HPDE6-E6E7 (cell line): ENCODE measurements around the gene RILP.
"Not testable (repeated sequence)": the region's sequence is repeated elsewhere in the genome, so short reads cannot be mapped to it uniquely, and the experiment has no call there.

Source experiments
- DNase-seq: peaks from one replicate; pipeline ENCODE4 v3.0.0; 2011; ENCODE audit warnings: missing footprints; ENCODE audit errors: extremely low spot score

The RILP gene, protein sequence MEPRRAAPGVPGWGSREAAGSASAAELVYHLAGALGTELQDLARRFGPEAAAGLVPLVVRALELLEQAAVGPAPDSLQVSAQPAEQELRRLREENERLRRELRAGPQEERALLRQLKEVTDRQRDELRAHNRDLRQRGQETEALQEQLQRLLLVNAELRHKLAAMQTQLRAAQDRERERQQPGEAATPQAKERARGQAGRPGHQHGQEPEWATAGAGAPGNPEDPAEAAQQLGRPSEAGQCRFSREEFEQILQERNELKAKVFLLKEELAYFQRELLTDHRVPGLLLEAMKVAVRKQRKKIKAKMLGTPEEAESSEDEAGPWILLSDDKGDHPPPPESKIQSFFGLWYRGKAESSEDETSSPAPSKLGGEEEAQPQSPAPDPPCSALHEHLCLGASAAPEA

DNA sequence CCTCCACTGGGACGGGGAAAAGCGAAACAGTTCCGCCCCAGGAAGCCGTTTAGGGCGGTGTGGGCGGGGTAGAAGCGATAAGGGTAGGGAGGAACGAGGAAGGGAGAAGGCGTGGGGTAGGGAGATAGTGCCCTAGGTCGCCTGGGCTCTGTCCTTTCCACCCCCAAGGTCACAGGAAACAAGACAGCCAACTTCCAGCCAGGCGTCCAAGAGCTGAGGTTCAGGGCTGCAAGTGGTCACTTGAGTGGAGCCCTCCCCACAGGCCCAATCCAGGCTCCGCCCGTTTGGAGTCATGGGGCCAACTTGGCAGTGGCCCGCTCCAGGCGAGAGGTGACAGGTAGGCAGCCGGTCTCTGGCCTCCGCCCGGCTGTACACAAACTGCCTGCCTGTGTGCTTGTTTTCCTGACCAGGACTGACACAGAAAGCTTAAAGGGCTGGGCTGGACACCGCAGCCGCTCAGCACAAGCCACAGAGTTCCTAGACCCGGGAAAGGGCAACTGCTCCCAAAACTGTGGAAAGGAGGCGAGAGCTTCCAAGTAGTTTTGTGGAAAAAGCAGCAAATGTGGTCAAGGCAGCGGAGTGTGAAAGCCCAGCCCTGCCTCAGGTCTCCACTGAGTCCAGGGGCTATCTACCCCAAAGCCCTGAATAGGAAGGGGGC, at the start of gene RILP:
Gene RILP, minus strand, starts transcription at position 23 of the 658 bp plus-strand sequence. CDS start 62 bp downstream, outside the sequence.
- DNase-seq: peak; percentile 69

DNA sequence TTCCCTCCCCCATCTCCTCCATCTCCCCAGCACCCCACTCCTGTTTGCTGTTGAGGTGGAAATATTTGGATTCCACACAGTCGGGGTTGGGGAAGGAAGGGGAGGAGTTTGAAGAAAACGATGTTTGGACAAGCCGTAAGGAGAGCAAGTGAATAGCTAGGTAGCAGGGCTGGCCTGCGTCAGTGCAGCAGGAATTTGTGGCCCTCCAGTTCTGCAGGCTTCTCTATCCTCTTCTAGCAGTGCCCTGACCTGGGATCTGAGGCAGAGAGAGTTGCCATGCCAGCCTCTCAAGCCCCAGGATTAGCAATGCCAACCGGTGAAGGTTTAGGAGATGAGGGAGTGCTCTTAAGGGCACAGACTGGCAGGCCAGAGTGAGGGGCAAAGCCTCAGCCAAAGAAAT, 48.0 kb upstream of the RILP start:
- DNase-seq: no peak

DNA sequence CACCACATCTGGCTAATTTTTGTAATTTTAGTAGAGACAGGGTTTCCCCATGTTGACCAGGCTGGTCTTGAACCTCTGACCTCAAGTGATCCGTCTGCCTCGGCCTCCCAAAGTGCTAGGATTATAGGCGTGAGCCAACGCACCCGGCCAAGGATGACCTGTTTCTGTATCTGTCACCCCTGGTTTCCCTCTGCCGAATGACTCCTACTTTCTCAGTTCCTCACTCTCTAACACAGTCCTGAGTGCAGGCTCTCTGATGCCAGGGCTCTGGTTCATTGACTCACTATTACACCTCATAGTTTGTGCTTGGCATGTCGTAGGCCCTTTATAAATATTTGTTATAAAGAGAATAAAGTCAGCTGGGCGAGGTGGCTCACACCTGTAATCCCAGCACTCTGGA, 45.7 kb upstream of the RILP start:
- no peak for DNase-seq

GRCh38 chr17:1693339-1693738, 43.7 kb upstream of the RILP start:
- DNase-seq: no peak

DNA sequence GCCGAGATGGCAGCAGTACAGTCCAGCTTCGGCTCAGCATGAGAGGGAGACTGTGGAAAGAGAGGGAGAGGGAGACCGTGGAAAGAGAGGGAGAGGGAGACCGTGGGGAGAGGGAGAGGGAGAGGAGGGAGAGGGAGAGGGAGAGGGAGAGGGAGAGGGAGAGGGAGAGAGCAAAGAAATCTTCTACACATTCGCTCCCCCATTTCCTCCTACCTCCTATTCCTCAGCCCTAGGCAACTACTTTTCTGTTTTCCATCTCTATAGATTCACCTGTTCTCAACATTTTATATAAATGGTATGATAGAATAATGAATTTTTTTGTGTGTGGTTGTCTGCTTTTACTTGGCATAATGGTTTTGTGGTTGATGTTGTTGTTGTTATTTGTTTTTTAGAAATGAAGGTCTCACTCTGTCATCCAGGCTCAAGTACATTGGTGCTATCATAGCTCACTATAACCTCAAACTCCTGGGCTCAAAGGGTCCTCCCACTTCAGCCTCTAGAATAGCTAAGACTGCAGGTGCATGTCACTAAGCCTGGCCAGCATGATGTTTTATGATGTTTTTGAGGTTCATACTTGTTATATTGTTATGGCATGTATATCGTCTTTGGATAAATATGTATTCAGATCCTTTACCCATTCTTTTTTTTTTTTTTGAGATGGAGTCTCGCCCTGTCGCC, 41.0 kb upstream of the RILP start:
- no peak for DNase-seq

DNA sequence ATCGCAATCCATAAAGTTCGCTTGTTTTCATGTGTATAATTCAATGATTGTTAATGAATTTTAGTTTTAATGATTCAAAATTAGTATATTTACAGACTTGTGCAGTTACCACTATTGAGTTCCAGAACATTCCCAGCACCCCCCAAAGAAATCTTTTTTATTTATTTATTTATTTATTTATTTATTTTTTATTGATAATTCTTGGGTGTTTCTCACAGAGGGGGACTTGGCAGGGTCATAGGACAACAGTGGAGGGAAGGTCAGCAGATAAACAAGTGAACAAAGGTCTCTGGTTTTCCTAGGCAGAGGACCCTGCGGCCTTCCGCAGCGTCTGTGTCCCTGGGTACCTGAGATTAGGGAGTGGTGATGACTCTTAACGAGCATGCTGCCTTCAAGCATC, 38.7 kb upstream of the RILP start:
- not testable (repeated sequence) for DNase-seq

GRCh38 chr17:1686086-1686485, 36.4 kb upstream of the RILP start:
- DNase-seq: no peak

- DNase-seq: peak; percentile 99
Observed at GRCh38 chr17:1684378-1685189, 34.9 kb upstream of the RILP start, which contains the start of gene PRPF8. Gene PRPF8 (minus strand): TSS chr17:1684867. CDS start chr17:1684571, 296 bp downstream.

- DNase-seq: no peak
Observed at GRCh38 chr17:1683459-1683858, 33.8 kb upstream of the RILP start.

GRCh38 chr17:1676401-1676800, 26.7 kb upstream of the RILP start:
- DNase-seq: no peak

DNA sequence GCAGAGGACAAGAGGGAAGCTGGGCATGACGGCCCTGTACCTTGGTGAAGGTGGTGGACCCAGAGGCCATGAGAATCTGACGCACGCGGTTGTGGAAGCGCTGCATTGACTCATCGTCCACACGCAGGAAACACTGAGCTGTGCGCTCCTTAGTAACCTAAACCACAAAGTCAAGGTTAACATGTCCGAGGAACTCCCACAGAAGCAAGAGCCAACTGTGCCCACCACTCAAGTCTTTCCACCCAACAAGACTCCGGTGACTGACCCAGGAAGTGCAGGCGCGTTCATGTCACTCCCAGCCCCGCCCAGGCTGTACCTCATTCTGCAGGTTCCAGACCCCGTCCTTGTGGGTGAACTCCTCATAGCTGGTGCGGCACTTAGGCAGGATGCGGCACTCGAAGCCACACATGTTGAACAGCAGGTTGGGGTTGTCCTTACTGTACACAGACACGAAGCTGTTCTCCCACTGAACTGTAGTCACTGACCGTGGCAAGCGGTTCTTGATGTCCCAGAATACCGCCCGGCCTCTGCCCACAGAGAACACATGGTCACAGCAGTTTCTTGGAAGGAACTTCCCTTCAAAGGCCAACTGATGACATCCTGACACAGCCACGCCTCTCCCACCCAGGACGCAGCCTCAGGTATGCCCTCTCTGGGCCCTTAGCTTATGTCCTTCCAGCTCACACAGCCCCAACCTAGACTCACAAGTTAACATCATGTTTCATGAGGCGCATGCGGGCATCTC, 23.5 kb upstream of the RILP start:
- DNase-seq: no peak

DNA sequence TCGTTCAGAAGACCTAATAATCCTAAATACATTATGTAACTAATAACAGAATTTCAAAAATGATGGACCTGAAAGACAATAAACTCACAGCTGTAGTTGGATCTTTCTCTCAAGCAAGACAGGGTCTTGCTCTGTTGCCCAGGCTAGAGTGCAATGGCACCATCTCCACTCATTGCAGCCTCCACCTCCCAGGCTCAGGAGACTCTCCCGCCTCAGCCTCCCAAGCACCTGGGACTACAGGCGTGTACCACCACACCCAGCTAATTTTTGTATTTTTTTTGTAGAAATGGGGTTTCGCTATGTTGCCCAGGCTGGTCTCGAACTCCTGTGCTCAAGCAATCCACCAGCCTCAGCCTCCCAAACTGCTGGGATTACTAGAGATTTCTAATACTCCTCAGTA, 14.3 kb upstream of the RILP start:
- DNase-seq: not testable (repeated sequence)

- no peak for DNase-seq
Observed at GRCh38 chr17:1661045-1661444, 11.4 kb upstream of the RILP start.

- DNase-seq: no peak
Observed at GRCh38 chr17:1658100-1658499, 8.4 kb upstream of the RILP start.

DNA sequence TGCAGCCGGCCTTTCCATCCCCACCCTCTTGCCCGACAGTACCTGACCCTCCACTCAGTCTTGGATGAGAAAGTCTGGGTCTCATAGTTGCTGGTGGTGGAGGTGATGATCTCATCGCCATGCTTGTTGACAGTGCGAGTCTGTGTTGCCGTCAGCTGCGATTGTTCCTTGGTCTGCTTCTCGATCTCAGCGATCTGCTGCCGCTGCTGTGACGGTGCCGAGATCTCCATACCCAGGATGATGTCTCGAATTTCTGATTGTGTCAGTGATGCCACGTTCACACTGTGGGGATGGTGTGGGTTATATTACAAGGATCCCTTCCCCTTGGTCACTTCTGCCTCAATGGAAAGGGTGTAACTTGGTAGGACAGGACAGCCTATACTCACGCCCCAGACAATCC, 4.1 kb upstream of the RILP start:
- no peak for DNase-seq

DNA sequence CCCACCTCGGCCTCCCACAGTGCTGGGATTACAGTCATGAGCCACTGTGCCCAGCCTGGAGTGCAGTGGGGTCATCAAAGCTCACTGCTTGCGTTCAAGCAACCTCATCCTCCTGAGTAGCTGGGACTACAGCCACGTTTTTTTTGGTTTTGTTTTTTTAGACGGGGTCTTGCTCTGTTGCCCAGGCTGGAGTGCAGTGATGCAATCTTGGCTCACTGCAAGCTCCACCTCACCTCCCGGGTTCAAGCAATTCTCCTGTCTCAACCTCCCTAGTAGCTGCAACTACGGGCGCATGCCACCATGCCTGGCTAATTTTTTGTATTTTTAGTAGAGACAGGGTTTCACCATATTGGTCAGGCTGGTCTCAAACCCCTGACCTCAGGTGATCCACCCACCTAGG, 3.1 kb upstream of the RILP start:
- DNase-seq: not testable (repeated sequence)

GRCh38 chr17:1651559-1651844, 1.8 kb upstream of the RILP start:
- DNase-seq: no peak

DNA sequence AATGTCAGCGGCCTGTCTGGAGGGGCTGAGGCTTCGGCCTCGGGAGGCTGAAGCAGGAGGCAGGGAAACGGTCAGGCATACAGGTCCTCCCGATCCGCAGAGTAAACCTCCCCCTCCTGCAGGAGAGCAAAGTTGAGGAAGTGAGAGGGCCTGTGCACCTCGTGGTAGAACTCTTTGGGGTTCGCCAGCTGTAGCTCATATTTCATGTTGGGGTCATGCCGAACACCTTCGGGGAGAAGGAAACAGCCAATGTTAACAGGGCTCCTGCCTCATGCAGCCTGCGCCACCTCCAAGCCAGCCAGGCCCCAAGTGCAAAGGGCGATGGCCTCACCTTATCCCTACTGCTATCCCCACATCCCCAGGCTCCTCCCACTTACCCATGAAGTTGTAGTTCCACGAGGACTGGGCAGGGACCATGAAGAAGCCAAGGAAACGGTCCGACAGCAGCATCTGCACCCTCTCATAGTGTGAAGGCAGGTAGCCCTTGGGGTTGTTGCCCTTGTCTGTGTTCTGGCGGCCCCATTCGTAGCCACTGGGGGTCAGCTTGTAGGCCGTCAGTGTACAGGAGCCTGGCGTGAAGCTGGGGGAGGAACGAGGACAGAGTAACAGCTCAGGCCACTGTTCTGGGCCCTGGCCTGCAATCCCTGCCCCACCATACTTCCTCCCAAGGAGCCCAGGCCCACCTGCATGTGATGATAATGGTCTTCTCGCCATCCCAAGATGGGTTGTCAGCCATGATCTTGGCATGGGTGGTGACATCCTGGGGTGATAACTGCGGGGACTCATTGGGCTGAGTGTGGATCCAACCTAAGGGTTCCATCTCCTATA, 1.3 kb upstream of the RILP start:
- no peak for DNase-seq

- DNase-seq: peak; percentile 89
Observed at GRCh38 chr17:1648963-1649843, 463 bp downstream of the RILP start.
